Peyer's patch (tissue), 4 donors: Measurements from ENCODE around the gene GCC1. TPM values are rescaled to one million over a fixed set of nuclear protein-coding genes. Genes with fewer than 3 reads are reported as not detected.

Experiments
- DNase-seq, 3 donors: peaks; one replicate each; pipeline ENCODE4 v3.0.0-alpha.2; 2017 to 2019
- H3K27ac ChIP-seq, 4 donors: fragments of 200-600 bp; sonication (generic); one replicate each; pipeline ENCODE4 v1.5.1; 2016 to 2019
- H3K27me3 ChIP-seq, 2 donors: fragments of 200-600 bp; sonication (generic); one replicate each; pipeline ENCODE4 v1.5.1; 2019
- H3K36me3 ChIP-seq, 3 donors: fragments of 200-600 bp; sonication (generic); one replicate each; pipeline ENCODE4 v1.5.1; 2016 to 2019
- H3K4me1 ChIP-seq, 4 donors: fragments of 200-600 bp; sonication (generic); one replicate each; pipeline ENCODE4 v1.5.1; 2016 to 2019
- H3K4me3 ChIP-seq, 4 donors: fragments of 200-600 bp; sonication (generic); 1 replicate in 3 of 4; 2 replicates in 1 of 4; pipeline ENCODE4 v1.5.1; 2016 to 2019; ENCODE audit warnings: mild to moderate bottlenecking in 1 of 4
- H3K9me3 ChIP-seq, 4 donors: fragments of 200-600 bp; sonication (generic); one replicate each; pipeline ENCODE4 v1.5.1; 2016 to 2019; ENCODE audit warnings: mild to moderate bottlenecking in 1 of 4
- POLR2A ChIP-seq, 2 donors: fragments of 450-650 bp; IDR thresholded peaks; one replicate each; pipeline ENCODE4 v1.5.1; 2017; ENCODE audit warnings: antibody characterized with exemption in 2 of 2, mild to moderate bottlenecking in 2 of 2, moderate library complexity in 2 of 2
- total RNA-seq, 4 donors: library from RNA; depleted of rRNA; stranded (reverse); fragments of >200 nt; gene quantifications; one replicate each; pipeline ENCODE4 v1.1.0, GENCODE V29; 2016
- TF ChIP-seq, protein P1 (sequence below), 6 experiments: fragments of 450-650 bp in 4 of 6; fragments of 200-600 bp in 2 of 6; sonication (generic) in 1 of 6; IDR thresholded peaks; one replicate each; pipeline ENCODE4 v1.5.1; 2017 to 2019; ENCODE audit warnings: antibody characterized with exemption in 6 of 6, mild to moderate bottlenecking in 3 of 6, moderate library complexity in 1 of 6

Gene GCC1, protein sequence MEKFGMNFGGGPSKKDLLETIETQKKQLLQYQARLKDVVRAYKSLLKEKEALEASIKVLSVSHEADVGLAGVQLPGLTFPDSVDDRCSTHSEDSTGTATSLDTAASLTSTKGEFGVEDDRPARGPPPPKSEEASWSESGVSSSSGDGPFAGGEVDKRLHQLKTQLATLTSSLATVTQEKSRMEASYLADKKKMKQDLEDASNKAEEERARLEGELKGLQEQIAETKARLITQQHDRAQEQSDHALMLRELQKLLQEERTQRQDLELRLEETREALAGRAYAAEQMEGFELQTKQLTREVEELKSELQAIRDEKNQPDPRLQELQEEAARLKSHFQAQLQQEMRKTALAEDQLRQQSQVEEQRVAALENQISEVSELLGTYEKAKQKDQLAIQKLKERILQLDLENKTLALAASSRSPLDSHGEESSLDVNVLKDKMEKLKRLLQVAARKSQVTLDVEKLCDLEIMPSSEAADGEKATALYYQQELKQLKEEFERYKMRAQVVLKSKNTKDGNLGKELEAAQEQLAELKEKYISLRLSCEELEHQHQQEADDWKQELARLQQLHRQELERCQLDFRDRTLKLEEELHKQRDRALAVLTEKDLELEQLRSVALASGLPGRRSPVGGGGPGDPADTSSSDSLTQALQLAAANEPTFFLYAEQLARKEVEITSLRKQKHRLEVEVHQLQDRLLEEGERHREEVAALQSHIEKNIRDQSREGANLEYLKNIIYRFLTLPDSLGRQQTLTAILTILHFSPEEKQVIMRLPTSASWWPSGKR
- total RNA-seq, result 10 to 100 TPM; 17.2 to 21.3 (median 20.0) TPM

- H3K36me3 ChIP-seq, result peaks cover 0 to 24% (median 0%) of the 10 kb centered on the region in 3 donors
- peak; percentile 86 to 92 for TF ChIP-seq POLR2A (IDR thresholded peaks at IDR 0.05)
- TF ChIP-seq, protein P1, sequence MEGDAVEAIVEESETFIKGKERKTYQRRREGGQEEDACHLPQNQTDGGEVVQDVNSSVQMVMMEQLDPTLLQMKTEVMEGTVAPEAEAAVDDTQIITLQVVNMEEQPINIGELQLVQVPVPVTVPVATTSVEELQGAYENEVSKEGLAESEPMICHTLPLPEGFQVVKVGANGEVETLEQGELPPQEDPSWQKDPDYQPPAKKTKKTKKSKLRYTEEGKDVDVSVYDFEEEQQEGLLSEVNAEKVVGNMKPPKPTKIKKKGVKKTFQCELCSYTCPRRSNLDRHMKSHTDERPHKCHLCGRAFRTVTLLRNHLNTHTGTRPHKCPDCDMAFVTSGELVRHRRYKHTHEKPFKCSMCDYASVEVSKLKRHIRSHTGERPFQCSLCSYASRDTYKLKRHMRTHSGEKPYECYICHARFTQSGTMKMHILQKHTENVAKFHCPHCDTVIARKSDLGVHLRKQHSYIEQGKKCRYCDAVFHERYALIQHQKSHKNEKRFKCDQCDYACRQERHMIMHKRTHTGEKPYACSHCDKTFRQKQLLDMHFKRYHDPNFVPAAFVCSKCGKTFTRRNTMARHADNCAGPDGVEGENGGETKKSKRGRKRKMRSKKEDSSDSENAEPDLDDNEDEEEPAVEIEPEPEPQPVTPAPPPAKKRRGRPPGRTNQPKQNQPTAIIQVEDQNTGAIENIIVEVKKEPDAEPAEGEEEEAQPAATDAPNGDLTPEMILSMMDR (IDR thresholded peaks at IDR 0.05), result no peak
Observed at GRCh38 chr7:127585044-127585953, at the start of gene GCC1. TSS of gene GCC1 (minus strand) at chr7:127585596. CDS start at chr7:127585182, 414 bp downstream.

GRCh38 chr7:127632276-127632910, 47.0 kb upstream of the GCC1 start:
- H3K36me3 ChIP-seq, result no peaks in the 10 kb centered on the region
- no peaks in the 10 kb centered on the region for H3K4me1 ChIP-seq
- H3K9me3 ChIP-seq, result no peaks in the 10 kb centered on the region
- no peak overlapping the region for H3K27ac ChIP-seq
- no peak overlapping the region for H3K4me3 ChIP-seq
- H3K27me3 ChIP-seq, result no peaks in the 10 kb centered on the region
- TF ChIP-seq POLR2A (IDR thresholded peaks at IDR 0.05), result no peak
- TF ChIP-seq, protein P1 (IDR thresholded peaks at IDR 0.05), result no peak
- DNase-seq, result no peak

More at GRCh38 chr7:127585044-127585953, at the start of gene GCC1:
- H3K9me3 ChIP-seq, result no peaks in the 10 kb centered on the region
- no peaks in the 10 kb centered on the region for H3K27me3 ChIP-seq
- H3K27ac ChIP-seq, result peak within 1 kb of the TSS; percentile 86 to 95 (median 92)
- peak; percentile 90 to 96 (median 96) for DNase-seq
- H3K4me3 ChIP-seq, result peak within 1 kb of the TSS; percentile 89 to 98 (median 94)
- H3K4me1 ChIP-seq, result peaks cover 0 to 49% (median 25%) of the 10 kb centered on the region in 4 donors

DNA sequence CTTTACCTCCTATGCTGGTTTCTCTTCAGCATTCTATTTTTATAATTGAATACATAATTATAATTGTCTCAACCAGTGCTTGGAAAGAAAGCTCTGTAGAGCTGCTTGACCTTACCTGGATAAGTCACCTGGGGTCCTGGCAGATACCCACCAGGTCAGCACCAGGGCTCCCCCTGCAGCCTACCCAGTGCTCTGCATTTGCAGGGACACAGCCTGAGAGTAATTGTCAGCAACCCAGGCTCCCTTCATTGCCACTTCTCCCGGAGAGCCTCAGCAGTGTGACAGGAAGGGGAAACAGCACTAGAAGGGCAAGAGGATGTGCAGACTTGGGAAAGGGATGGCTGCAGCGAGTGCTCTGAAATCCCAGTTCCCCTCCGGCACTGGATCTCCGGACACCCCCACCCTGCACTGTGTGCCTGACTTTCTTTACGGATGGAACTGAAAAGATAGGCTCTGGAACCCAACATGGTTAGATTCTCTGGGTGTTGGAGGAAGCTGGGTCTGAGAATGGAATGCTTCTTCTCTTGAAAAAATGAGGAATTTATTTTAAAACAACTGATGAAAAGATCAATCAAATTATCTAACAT, 44.0 kb upstream of the GCC1 start:
- no peaks in the 10 kb centered on the region for H3K27me3 ChIP-seq
- TF ChIP-seq POLR2A (IDR thresholded peaks at IDR 0.05), result no peak
- TF ChIP-seq, protein P1 (IDR thresholded peaks at IDR 0.05), result peak in 3 of 6 experiments; percentile 22 to 35 (median 29)
- H3K4me3 ChIP-seq, result no peak overlapping the region
- H3K9me3 ChIP-seq, result no peaks in the 10 kb centered on the region
- H3K4me1 ChIP-seq, result no peaks in the 10 kb centered on the region
- H3K27ac ChIP-seq, result no peak overlapping the region
- peak in 2 of 3 donors; percentile 54 to 61 for DNase-seq
- H3K36me3 ChIP-seq, result no peaks in the 10 kb centered on the region

DNA sequence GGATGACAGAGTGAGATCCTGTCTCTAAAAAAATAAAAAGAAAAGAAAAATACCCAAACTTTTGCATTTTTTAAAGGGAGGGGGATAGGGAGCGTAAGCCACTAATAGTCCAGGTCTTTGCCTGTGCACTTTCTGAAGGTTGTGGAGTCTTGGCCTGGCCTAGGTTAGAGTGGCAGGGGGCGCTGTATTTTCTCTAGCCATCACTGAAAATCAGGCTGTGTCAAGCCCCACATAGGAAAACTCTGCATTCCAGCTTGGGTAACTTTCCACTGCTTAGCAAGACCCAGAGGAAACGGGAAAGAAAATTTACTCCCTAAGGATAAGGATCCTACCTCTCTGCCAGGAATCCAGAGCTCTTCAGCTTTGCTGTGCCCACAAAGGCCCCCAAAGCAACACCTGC, 43.0 kb upstream of the GCC1 start:
- H3K4me3 ChIP-seq, result no peak overlapping the region
- H3K27me3 ChIP-seq, result no peaks in the 10 kb centered on the region
- no peaks in the 10 kb centered on the region for H3K4me1 ChIP-seq
- no peak overlapping the region for H3K27ac ChIP-seq
- TF ChIP-seq, protein P1 (IDR thresholded peaks at IDR 0.05), result no peak
- no peak for TF ChIP-seq POLR2A (IDR thresholded peaks at IDR 0.05)
- no peaks in the 10 kb centered on the region for H3K9me3 ChIP-seq
- DNase-seq, result no peak
- H3K36me3 ChIP-seq, result no peaks in the 10 kb centered on the region
